WTC11 (cell line): ENCODE data around the gene RAP1GAP. TPM values are rescaled to one million over a fixed set of nuclear protein-coding genes. Genes with fewer than 3 reads are reported as not detected.

ENCODE experiments used
- ATAC-seq: fragments of 200-7000 bp; cut with Tn5 transposase; 2 replicates; pipeline ENCODE4 v1.10.0; 2021; ENCODE audit warnings: mild to moderate bottlenecking, moderate library complexity
- CTCF ChIA-PET: fragments of 300-600 bp; sonication (Branson Sonifier 250); formaldehyde crosslinking; loops from one replicate; lab custom pipeline; 2021; ENCODE audit warnings: antibody characterized with exemption; lab: Charles Lee
- POLR2A ChIA-PET: fragments of 350-600 bp; sonication (Branson Sonifier 250); formaldehyde crosslinking; loops from one replicate; lab custom pipeline; 2021; ENCODE audit warnings: antibody characterized with exemption; lab: Charles Lee
- DNase-seq: peaks from one replicate; pipeline ENCODE4 v3.0.0; 2021; ENCODE audit warnings: low spot score
- H3K27ac Mint-ChIP-seq: 2 replicates; pipeline ENCODE4 v1.8.0; 2021; ENCODE audit warnings: mixed read lengths
- H3K27me3 Mint-ChIP-seq: 2 replicates; pipeline ENCODE4 v1.8.0; 2021; ENCODE audit warnings: low read depth, mild to moderate bottlenecking, moderate library complexity, mixed read lengths
- H3K36me3 Mint-ChIP-seq: 2 replicates; pipeline ENCODE4 v1.8.0; 2021; ENCODE audit warnings: mixed read lengths
- H3K4me1 Mint-ChIP-seq: 2 replicates; pipeline ENCODE4 v1.8.0; 2022; ENCODE audit warnings: mixed read lengths
- H3K4me3 Mint-ChIP-seq: 2 replicates; pipeline ENCODE4 v1.8.0; 2021; ENCODE audit warnings: mild to moderate bottlenecking, moderate library complexity, mixed read lengths
- H3K9me3 Mint-ChIP-seq: 2 replicates; pipeline ENCODE4 v1.8.0; 2021; ENCODE audit warnings: mixed read lengths
- ATF2 ChIP-seq: sonication (generic); formaldehyde crosslinking; IDR thresholded peaks from 2 replicates; pipeline ENCODE4 v1.8.1; 2022; ENCODE audit warnings: low read depth, missing genetic modification reagents, borderline replicate concordance
- CBFB ChIP-seq: sonication (generic); formaldehyde crosslinking; IDR thresholded peaks from 2 replicates; pipeline ENCODE4 v1.8.1; 2022; ENCODE audit warnings: mild to moderate bottlenecking, low read depth, missing genetic modification reagents
- FOXK1 ChIP-seq: sonication (generic); formaldehyde crosslinking; IDR thresholded peaks from 2 replicates; pipeline ENCODE4 v1.8.0; 2022; ENCODE audit warnings: mild to moderate bottlenecking, moderate library complexity, missing genetic modification reagents
- FOXP4 ChIP-seq: sonication (generic); formaldehyde crosslinking; IDR thresholded peaks from 2 replicates; pipeline ENCODE4 v1.8.0; 2022; ENCODE audit warnings: mild to moderate bottlenecking, missing genetic modification reagents
- HMGXB4 ChIP-seq: sonication (generic); formaldehyde crosslinking; IDR thresholded peaks from 2 replicates; pipeline ENCODE4 v1.8.1; 2023; ENCODE audit warnings: mild to moderate bottlenecking, moderate library complexity, missing genetic modification reagents
- JUN ChIP-seq: sonication (generic); formaldehyde crosslinking; IDR thresholded peaks from 2 replicates; pipeline ENCODE4 v1.8.0; 2023; ENCODE audit warnings: mild to moderate bottlenecking, missing genetic modification reagents
- MAX ChIP-seq: sonication (generic); formaldehyde crosslinking; IDR thresholded peaks from 2 replicates; pipeline ENCODE4 v1.8.0; 2022; ENCODE audit warnings: mild to moderate bottlenecking, missing genetic modification reagents
- NFE2L1 ChIP-seq: sonication (generic); formaldehyde crosslinking; IDR thresholded peaks from 2 replicates; pipeline ENCODE4 v1.8.1; 2023; ENCODE audit warnings: missing genetic modification reagents
- NFYB ChIP-seq: sonication (generic); formaldehyde crosslinking; conservative IDR thresholded peaks from 2 replicates; pipeline ENCODE4 v1.8.0; 2022; ENCODE audit warnings: low read depth, missing genetic modification reagents
- RORB ChIP-seq: fragments of 250-450 bp; sonication (Bioruptor Pico); IDR thresholded peaks from 2 replicates; pipeline ENCODE4 v1.9.0; 2021; ENCODE audit warnings: mild to moderate bottlenecking
- SMAD3 ChIP-seq: sonication (generic); formaldehyde crosslinking; IDR thresholded peaks from 2 replicates; pipeline ENCODE4 v1.8.0; 2022; ENCODE audit warnings: missing genetic modification reagents, mild to moderate bottlenecking, borderline replicate concordance
- TEAD1 ChIP-seq: sonication (generic); formaldehyde crosslinking; IDR thresholded peaks from 2 replicates; pipeline ENCODE4 v1.8.0; 2022; ENCODE audit warnings: mild to moderate bottlenecking, missing genetic modification reagents
- TEAD4 ChIP-seq: sonication (generic); formaldehyde crosslinking; IDR thresholded peaks from 2 replicates; pipeline ENCODE4 v1.8.0; 2022; ENCODE audit warnings: mild to moderate bottlenecking, missing genetic modification reagents
- USF1 ChIP-seq: sonication (generic); formaldehyde crosslinking; IDR thresholded peaks from 2 replicates; pipeline ENCODE4 v1.8.0; 2022; ENCODE audit warnings: mild to moderate bottlenecking, missing genetic modification reagents
- ZNF232 ChIP-seq: sonication (generic); formaldehyde crosslinking; IDR thresholded peaks from 2 replicates; pipeline ENCODE4 v1.8.0; 2022; ENCODE audit warnings: mild to moderate bottlenecking, missing genetic modification reagents
- ZNF425 ChIP-seq: fragments of 250-450 bp; sonication (Bioruptor Pico); conservative IDR thresholded peaks from 2 replicates; pipeline ENCODE4 v1.9.0; 2021; ENCODE audit warnings: mild to moderate bottlenecking
- ZSCAN18 ChIP-seq: fragments of 250-450 bp; sonication (Bioruptor Pico); IDR thresholded peaks from 2 replicates; pipeline ENCODE4 v2.1.2; 2022; ENCODE audit warnings: mild to moderate bottlenecking, moderate library complexity
- total RNA-seq: library from RNA; stranded (reverse); gene quantifications from 3 replicates; pipeline ENCODE4 v1.2.3, GENCODE V29; 2021

The RAP1GAP gene
- total RNA-seq, 1 experiment from 2014 or later = 7.6 TPM

- no peak for TF ChIP-seq TEAD4 (CRISPR knock-in tag)
- TF ChIP-seq, all 79 proteins: peak for 0
Measured at GRCh38 chr1:21667348-21668231, 1.6 kb downstream of the RAP1GAP start (continued).

GRCh38 chr1:21666576-21667320 is 2.4 kb downstream of the RAP1GAP start:
- no peak overlapping the region for H3K4me3 Mint-ChIP-seq
- no peak overlapping the region for H3K27ac Mint-ChIP-seq
- H3K27me3 Mint-ChIP-seq = peaks cover 24% of the 10 kb centered on the region
- ChIA-PET POLR2A (no interaction called here), CTCF (no interaction called here)
- H3K36me3 Mint-ChIP-seq = no peaks in the 10 kb centered on the region
- DNase-seq (no peak), ATAC-seq (no peak)
- TF ChIP-seq ZNF232 (no peak), ZSCAN18 (no peak), NFE2L1 (CRISPR knock-in tag) (no peak), ZNF425 (CRISPR knock-in tag) (no peak), JUN (CRISPR knock-in tag) (no peak), ATF2 (no peak), TEAD1 (CRISPR knock-in tag) (no peak), SMAD3 (CRISPR knock-in tag) (no peak), CBFB (no peak), HMGXB4 (no peak), FOXK1 (CRISPR knock-in tag) (no peak), MAX (no peak), USF1 (CRISPR knock-in tag) (no peak), NFYB (CRISPR knock-in tag) (no peak), FOXP4 (CRISPR knock-in tag) (no peak), RORB (no peak)
- H3K9me3 Mint-ChIP-seq = no peaks in the 10 kb centered on the region
- peaks cover 27% of the 10 kb centered on the region for H3K4me1 Mint-ChIP-seq
